HG03439 (cell line): ENCODE measurements around the gene CD302.
"Not testable (repeated sequence)": the region's sequence is repeated elsewhere in the genome, so short reads cannot be mapped to it uniquely, and the experiment has no call there.

Experiments
- ATAC-seq: cut with Tn5 transposase; IDR thresholded peaks from one replicate; pipeline ENCODE4 v1.9.1; 2021; ENCODE audit warnings: mild to moderate bottlenecking, moderate library complexity; ENCODE audit not compliant: unreplicated experiment

Gene CD302

DNA sequence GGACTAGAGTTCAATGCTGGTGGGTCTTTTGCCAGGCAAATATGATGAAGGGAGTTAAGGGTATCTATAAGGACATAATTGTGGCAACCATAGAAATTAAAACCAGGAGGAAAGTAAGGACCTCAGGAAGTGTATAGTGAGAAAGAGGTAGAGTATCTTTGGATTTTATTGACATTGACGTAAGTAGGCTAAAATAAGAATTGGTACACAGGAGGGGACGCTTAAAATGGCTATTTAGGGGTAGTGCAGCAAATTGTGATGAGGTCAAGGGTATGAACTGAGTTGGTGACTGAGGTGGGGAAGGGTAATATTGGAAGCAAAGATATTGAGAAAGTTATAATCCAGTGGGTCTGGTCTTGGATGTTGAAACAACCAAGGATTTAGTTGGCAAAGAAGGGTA lies 43.0 kb downstream of the CD302 start:
- no peak for ATAC-seq

GRCh38 chr2:159753797-159754196 lies 44.2 kb downstream of the CD302 start:
- no peak for ATAC-seq

DNA sequence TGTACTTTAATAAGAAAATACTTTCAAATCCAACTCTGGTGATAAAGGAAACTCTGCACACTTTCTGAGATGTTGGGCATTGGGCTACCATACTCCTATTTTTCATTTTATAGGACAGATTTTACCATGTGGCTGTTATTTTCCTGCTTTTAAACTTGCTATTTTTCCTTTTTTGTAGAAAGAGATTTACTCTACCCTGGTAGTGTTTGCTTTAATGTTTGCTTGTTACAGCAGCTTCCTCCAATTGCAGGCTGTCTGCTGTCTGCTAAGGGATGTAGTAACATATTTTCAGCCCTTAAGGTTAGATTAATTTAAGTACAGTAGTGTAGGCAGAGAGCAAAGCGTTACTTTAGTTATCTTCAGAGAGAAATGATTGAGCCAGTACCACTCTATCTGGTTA lies 47.1 kb downstream of the CD302 start:
- no peak for ATAC-seq

DNA sequence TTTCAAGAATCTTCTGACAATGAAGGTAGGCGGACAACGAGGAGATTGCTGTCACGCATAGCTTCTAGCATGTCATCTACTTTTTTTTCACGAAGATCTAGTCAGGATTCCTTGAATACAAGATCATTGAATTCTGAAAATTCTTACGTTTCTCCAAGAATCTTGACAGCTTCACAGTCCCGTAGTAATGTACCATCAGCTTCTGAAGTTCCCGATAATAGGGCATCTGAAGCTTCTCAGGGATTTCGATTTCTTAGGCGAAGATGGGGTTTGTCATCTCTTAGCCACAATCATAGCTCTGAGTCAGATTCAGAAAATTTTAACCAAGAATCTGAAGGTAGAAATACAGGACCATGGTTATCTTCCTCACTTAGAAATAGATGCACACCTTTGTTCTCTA lies 49.9 kb downstream of the CD302 start:
- no peak for ATAC-seq

DNA sequence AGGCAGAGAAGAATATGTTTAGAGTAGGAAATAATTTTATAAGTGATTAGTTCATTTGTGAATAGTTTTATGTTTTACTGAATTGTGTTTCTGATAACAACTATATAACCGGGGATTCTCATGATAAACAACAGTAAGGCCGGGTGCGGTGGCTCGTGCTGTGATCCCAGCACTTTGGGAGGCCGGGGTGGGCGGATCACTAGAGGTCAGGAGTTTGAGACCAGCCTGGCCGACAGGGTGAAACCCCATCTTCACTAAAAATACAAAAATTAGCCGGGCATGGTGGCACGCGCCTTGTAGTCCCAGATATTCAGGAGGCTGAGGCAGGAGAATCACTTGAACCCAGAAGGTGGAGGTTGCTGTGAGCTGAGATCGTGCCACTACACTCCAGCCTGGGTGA lies 52.8 kb downstream of the CD302 start:
- ATAC-seq, result not testable (repeated sequence)

DNA sequence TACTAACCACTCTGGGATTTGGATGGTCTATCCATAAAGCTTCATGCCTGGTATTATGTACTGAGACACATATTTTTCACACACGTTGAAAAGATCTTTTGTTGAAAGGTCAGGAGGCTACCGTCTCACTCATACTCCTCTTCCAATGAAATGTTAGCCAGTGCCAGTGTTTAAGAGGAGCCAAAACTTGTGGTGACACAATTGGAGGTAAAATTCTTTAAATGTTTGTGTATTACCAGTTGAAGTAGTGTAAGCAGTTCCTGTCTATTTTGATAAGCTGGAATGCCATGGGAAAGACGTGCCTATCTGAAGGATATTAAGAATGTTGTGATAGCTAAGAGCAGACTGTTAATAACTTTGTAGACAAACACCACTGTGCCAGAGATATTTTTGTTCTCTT lies 53.6 kb downstream of the CD302 start:
- ATAC-seq, result no peak

- no peak for ATAC-seq
Observed at GRCh38 chr2:159742846-159743245, 55.2 kb downstream of the CD302 start.

- ATAC-seq, result no peak
Observed at GRCh38 chr2:159738509-159739390, 59.3 kb downstream of the CD302 start.

GRCh38 chr2:159737917-159738296 lies 60.1 kb downstream of the CD302 start:
- ATAC-seq, result no peak

- ATAC-seq, result no peak
Observed at GRCh38 chr2:159737292-159737916, 60.6 kb downstream of the CD302 start.

- no peak for ATAC-seq
Observed at GRCh38 chr2:159736048-159736447, 62.0 kb downstream of the CD302 start.

DNA sequence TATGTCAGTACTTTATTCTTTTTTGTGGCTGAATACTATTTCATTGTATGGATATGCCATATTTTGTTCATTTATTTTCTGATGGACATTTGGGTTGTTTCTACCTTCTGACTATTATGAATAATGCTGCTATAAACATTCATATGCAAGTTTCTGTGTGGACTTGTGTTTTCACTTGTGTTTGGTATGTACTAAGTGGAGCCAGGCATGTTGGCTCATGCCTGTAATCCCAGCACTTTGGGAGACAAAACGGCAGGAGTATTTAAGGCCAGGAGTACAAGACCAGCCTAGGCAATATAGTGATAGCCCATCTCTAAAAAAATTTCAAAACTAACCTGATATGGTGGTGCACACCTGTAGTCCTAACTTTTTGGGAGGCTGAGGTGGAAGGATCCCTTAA lies 62.4 kb downstream of the CD302 start:
- no peak for ATAC-seq

- ATAC-seq, result no peak
Observed at GRCh38 chr2:159728629-159729028, 69.4 kb downstream of the CD302 start.

GRCh38 chr2:159725713-159726112 lies 72.3 kb downstream of the CD302 start:
- ATAC-seq, result no peak

- ATAC-seq, result not testable (repeated sequence)
Observed at GRCh38 chr2:159724795-159725572, 73.0 kb downstream of the CD302 start.

DNA sequence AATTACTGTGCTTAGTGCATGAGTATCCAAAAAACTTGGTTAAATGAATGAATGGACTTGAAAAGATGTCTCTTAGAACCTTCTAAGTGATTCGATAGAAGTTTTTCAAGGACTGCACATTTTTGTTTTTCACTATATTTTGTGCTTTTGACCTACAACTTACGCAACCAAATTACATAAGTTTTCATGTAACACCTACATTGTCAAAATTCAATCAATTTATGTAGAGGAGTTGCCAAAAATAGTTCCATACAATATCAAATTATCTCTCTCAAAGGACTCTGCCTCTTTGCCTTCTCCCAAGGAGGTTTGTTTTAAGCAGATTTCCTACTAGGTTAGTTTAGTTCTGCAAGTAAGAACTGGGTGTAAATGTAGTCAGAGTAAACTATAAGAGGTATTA lies 75.4 kb downstream of the CD302 start:
- ATAC-seq, result no peak

DNA sequence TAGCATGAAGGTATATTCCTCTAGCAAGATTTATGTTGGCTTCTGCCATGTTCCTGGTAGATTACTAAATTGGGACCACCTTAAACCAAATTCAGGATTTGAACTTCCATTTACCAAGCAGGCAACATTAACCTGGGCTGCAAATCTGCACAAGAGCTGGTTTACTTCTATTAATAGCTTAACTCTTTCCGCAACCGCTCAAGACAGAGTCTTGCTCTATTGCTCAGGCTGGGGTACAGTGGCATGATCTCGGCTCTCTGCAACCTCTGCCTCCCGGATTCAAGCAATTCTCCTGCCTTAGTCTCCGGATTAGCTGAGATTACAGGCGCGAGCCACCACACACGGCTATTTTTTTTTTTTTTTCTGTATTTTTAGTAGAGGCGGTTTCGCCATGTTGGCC lies 77.3 kb downstream of the CD302 start:
- no peak for ATAC-seq
